ENCODE results near the gene SMIM35. TPM values are rescaled to one million over a fixed set of nuclear protein-coding genes. Genes with fewer than 3 reads are reported as not detected.

The SMIM35 gene
- total RNA-seq, 4 donors from 2014 or later = not detected

- Histone ChIP-seq H3K9me3 (no peaks in the 10 kb centered on the region), H3K36me3 (no peaks in the 10 kb centered on the region), H3K4me3 (no peak overlapping the region), H3K27me3 (peaks cover 11% of the 10 kb centered on the region), H3K4me1 (no peaks in the 10 kb centered on the region), H3K27ac (no peak overlapping the region)
- DNase-seq (ENCODE audit: low spot score in 2 of 2) = no peak
- WGBS = 67% methylated on average over 4 of the region's 4 CpGs
- TF ChIP-seq POLR2AphosphoS5 (IDR thresholded peaks at IDR 0.05) (no peak), EP300 (IDR thresholded peaks at IDR 0.05) (no peak)
- TF ChIP-seq, protein P1, sequence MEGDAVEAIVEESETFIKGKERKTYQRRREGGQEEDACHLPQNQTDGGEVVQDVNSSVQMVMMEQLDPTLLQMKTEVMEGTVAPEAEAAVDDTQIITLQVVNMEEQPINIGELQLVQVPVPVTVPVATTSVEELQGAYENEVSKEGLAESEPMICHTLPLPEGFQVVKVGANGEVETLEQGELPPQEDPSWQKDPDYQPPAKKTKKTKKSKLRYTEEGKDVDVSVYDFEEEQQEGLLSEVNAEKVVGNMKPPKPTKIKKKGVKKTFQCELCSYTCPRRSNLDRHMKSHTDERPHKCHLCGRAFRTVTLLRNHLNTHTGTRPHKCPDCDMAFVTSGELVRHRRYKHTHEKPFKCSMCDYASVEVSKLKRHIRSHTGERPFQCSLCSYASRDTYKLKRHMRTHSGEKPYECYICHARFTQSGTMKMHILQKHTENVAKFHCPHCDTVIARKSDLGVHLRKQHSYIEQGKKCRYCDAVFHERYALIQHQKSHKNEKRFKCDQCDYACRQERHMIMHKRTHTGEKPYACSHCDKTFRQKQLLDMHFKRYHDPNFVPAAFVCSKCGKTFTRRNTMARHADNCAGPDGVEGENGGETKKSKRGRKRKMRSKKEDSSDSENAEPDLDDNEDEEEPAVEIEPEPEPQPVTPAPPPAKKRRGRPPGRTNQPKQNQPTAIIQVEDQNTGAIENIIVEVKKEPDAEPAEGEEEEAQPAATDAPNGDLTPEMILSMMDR (IDR thresholded peaks at IDR 0.05) = no peak
Observed at GRCh38 chr11:118017631-118018315, 69.0 kb downstream of the SMIM35 start.

DNA sequence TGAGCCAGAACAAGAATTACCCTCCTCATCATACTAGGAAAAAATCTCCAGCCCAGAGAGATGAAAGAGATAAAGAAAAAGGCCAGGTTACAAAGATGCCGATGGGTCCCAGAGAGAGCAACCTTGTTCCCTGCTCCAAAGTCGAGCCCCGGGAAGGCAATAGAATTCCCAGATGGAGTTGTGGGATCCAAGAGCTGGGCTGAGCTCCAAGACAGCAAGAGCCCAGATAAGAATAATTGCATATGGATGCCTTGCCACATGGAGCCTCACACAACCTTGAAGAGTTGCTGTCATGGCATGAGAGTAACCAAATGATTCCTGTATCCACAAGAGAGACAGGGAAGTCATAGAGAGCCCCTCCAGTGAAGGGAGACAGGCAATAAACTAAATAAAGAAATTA is 69.7 kb downstream of the SMIM35 start:
- Histone ChIP-seq H3K4me1 (peaks cover 7% of the 10 kb centered on the region), H3K27ac (no peak overlapping the region), H3K4me3 (no peak overlapping the region), H3K9me3 (no peaks in the 10 kb centered on the region), H3K36me3 (no peaks in the 10 kb centered on the region), H3K27me3 (peaks cover 11% of the 10 kb centered on the region)
- TF ChIP-seq POLR2A (IDR thresholded peaks at IDR 0.05) = no peak
- no peak for TF ChIP-seq EP300 (IDR thresholded peaks at IDR 0.05)
- TF ChIP-seq POLR2AphosphoS5 (IDR thresholded peaks at IDR 0.05) = no peak
- TF ChIP-seq, protein P1 (IDR thresholded peaks at IDR 0.05) = no peak
- 67% methylated on average over 3 of the region's 3 CpGs for WGBS
- peak in 1 of 2 donors; percentile 31 for DNase-seq (ENCODE audit: low spot score in 2 of 2)

GRCh38 chr11:118016104-118016503 is 70.7 kb downstream of the SMIM35 start:
- Histone ChIP-seq H3K9me3 (no peaks in the 10 kb centered on the region), H3K27me3 (peaks cover 11% of the 10 kb centered on the region), H3K4me3 (no peak overlapping the region), H3K36me3 (no peaks in the 10 kb centered on the region), H3K4me1 (peaks cover 17% of the 10 kb centered on the region), H3K27ac (no peak overlapping the region)
- WGBS = 77% methylated on average over 4 of the region's 4 CpGs
- DNase-seq (ENCODE audit: low spot score in 2 of 2) = no peak
- TF ChIP-seq, protein P1 (IDR thresholded peaks at IDR 0.05) = no peak
- TF ChIP-seq EP300 (IDR thresholded peaks at IDR 0.05) (no peak), POLR2A (IDR thresholded peaks at IDR 0.05) (no peak), POLR2AphosphoS5 (IDR thresholded peaks at IDR 0.05) (no peak)

GRCh38 chr11:118015385-118015841 is 71.3 kb downstream of the SMIM35 start:
- Histone ChIP-seq H3K9me3 (no peaks in the 10 kb centered on the region), H3K27me3 (peaks cover 11% of the 10 kb centered on the region), H3K36me3 (no peaks in the 10 kb centered on the region), H3K4me1 (peaks cover 23% of the 10 kb centered on the region), H3K27ac (no peak overlapping the region), H3K4me3 (no peak overlapping the region)
- DNase-seq (ENCODE audit: low spot score in 2 of 2) = peak in 1 of 2 donors; percentile 50
- 77% methylated on average over 7 of the region's 11 CpGs for WGBS
- TF ChIP-seq, protein P1 (IDR thresholded peaks at IDR 0.05) = no peak
- TF ChIP-seq EP300 (IDR thresholded peaks at IDR 0.05) = no peak
- no peak for TF ChIP-seq POLR2A (IDR thresholded peaks at IDR 0.05)
- TF ChIP-seq POLR2AphosphoS5 (IDR thresholded peaks at IDR 0.05) = no peak

DNA sequence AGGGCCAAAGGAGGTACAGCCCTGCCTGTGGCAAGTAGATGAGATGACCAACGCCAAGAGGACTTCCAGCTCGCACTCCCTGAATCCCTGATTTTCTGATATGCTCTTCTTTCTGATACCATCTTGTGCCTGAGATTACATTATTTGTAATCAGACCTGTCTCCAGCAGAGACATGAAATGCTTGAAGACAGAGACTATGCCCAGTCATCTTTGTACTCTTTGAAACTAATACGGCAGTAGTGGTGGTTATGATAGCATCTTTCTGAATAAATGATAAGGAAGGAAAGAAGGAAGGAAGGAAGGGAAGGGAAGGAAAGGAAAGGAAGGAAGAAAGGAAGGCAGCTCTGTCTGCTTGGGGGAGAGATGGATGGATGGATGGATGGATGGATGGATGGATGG is 72.7 kb downstream of the SMIM35 start:
- 88% methylated on average over 3 of the region's 3 CpGs for WGBS
- DNase-seq (ENCODE audit: low spot score in 2 of 2) = no peak
- Histone ChIP-seq H3K27me3 (peaks cover 11% of the 10 kb centered on the region), H3K36me3 (no peaks in the 10 kb centered on the region), H3K27ac (no peak overlapping the region), H3K9me3 (no peaks in the 10 kb centered on the region), H3K4me1 (peaks cover 30% of the 10 kb centered on the region), H3K4me3 (no peak overlapping the region)
- no peak for TF ChIP-seq EP300 (IDR thresholded peaks at IDR 0.05)
